SU-DHL-6 (cell line): Measurements from ENCODE around the gene VWF.
A peak's percentile ranks its signal among the peaks of the same experiment; 100 is the strongest.

ENCODE experiments used
- H2AFZ ChIP-seq: fragments of 200-600 bp; sonication (generic); 2 replicates; pipeline ENCODE4 v1.6.1; 2014; ENCODE audit warnings: low read depth, mild to moderate bottlenecking, moderate library complexity, mixed read lengths, antibody characterized with exemption, low read length; ENCODE audit not compliant: severe bottlenecking
- H3F3A ChIP-seq: fragments of 200-600 bp; shearing (Covaris generic); 2 replicates; pipeline ENCODE4 v1.6.0; 2016; ENCODE audit warnings: antibody characterized with exemption, mild to moderate bottlenecking; ENCODE audit not compliant: insufficient read depth
- H3K27ac ChIP-seq: fragments of 200-600 bp; sonication (generic); 2 replicates; pipeline ENCODE4 v1.5.1; 2016; ENCODE audit warnings: low read depth, mild to moderate bottlenecking, low read length, moderate library complexity, mixed read lengths
- H3K27me3 ChIP-seq: fragments of 200-600 bp; sonication (generic), shearing (Covaris generic); 2 replicates; pipeline ENCODE4 v1.6.0; 2014; ENCODE audit warnings: mild to moderate bottlenecking, low read length
- H3K36me3 ChIP-seq: fragments of 200-600 bp; sonication (generic); 2 replicates; pipeline ENCODE4 v1.6.1; 2014; ENCODE audit warnings: mild to moderate bottlenecking, low read length, mixed read lengths
- H3K4me2 ChIP-seq: fragments of 300-600, 200-600 bp; shearing (Covaris generic), sonication (generic); 2 replicates; pipeline ENCODE4 v1.6.0; 2014; ENCODE audit warnings: low read length, low read depth, mild to moderate bottlenecking; ENCODE audit not compliant: poor library complexity, severe bottlenecking
- H3K4me3 ChIP-seq: fragments of 200-600 bp; sonication (generic); 2 replicates; pipeline ENCODE4 v1.5.1; 2014; ENCODE audit warnings: antibody characterized with exemption, low read length, mild to moderate bottlenecking, mixed read lengths; ENCODE audit not compliant: insufficient read depth, poor library complexity, severe bottlenecking
- H3K79me2 ChIP-seq: fragments of 200-600 bp; sonication (generic); 2 replicates; pipeline ENCODE4 v1.6.1; 2014; ENCODE audit warnings: mild to moderate bottlenecking, low read length, moderate library complexity; ENCODE audit not compliant: insufficient read depth
- H3K9ac ChIP-seq: fragments of 200-600 bp; sonication (generic); 2 replicates; pipeline ENCODE4 v1.7.0; 2014; ENCODE audit warnings: mild to moderate bottlenecking, low read length
- H3K9me2 ChIP-seq: fragments of 200-600 bp; sonication (generic); replicated peaks from 2 replicates; pipeline ENCODE4 v1.6.1; 2014; ENCODE audit warnings: low read length; ENCODE audit not compliant: insufficient read depth
- H3K9me3 ChIP-seq: fragments of 200-600 bp; sonication (generic); 2 replicates; pipeline ENCODE4 v1.6.1; 2014; ENCODE audit warnings: low read length, mixed read lengths; ENCODE audit not compliant: insufficient read depth
- H4K20me1 ChIP-seq: fragments of 200-600 bp; sonication (generic); 2 replicates; pipeline ENCODE4 v1.6.1; 2014; ENCODE audit warnings: low read depth, mild to moderate bottlenecking, antibody characterized with exemption, low read length, moderate library complexity, mixed read lengths
- EZH2phosphoT487 ChIP-seq: fragments of 200-600 bp; sonication (generic), shearing (Covaris generic); conservative IDR thresholded peaks from 2 replicates; pipeline ENCODE4 v1.6.1; 2018; ENCODE audit warnings: mild to moderate bottlenecking, antibody characterized with exemption, low read length, moderate library complexity, mixed read lengths
- TF ChIP-seq, protein P1 (sequence below): fragments of 200-600 bp; sonication (generic); IDR thresholded peaks from one replicate; pipeline ENCODE4 v1.5.1; 2017; ENCODE audit warnings: antibody characterized with exemption, mild to moderate bottlenecking, low read length, moderate library complexity; ENCODE audit not compliant: insufficient read depth, poor library complexity, severe bottlenecking

Gene VWF

GRCh38 chr12:6039894-6040601 lies 84.4 kb downstream of the VWF start:
- no peaks in the 10 kb centered on the region for H3K9me3 ChIP-seq
- H4K20me1 ChIP-seq = no peaks in the 10 kb centered on the region
- H3K79me2 ChIP-seq = no peaks in the 10 kb centered on the region
- H3F3A ChIP-seq = no peaks in the 10 kb centered on the region
- H3K9ac ChIP-seq = no peak overlapping the region
- no peaks in the 10 kb centered on the region for H3K27me3 ChIP-seq
- no peak overlapping the region for H3K4me2 ChIP-seq
- H3K9me2 ChIP-seq = no peaks in the 10 kb centered on the region
- H2AFZ ChIP-seq = peak overlapping the region; percentile 47
- H3K27ac ChIP-seq = no peak overlapping the region
- H3K4me3 ChIP-seq = no peak overlapping the region
- TF ChIP-seq EZH2phosphoT487 = no peak
- TF ChIP-seq, protein P1, sequence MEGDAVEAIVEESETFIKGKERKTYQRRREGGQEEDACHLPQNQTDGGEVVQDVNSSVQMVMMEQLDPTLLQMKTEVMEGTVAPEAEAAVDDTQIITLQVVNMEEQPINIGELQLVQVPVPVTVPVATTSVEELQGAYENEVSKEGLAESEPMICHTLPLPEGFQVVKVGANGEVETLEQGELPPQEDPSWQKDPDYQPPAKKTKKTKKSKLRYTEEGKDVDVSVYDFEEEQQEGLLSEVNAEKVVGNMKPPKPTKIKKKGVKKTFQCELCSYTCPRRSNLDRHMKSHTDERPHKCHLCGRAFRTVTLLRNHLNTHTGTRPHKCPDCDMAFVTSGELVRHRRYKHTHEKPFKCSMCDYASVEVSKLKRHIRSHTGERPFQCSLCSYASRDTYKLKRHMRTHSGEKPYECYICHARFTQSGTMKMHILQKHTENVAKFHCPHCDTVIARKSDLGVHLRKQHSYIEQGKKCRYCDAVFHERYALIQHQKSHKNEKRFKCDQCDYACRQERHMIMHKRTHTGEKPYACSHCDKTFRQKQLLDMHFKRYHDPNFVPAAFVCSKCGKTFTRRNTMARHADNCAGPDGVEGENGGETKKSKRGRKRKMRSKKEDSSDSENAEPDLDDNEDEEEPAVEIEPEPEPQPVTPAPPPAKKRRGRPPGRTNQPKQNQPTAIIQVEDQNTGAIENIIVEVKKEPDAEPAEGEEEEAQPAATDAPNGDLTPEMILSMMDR = peak; percentile 66
- no peaks in the 10 kb centered on the region for H3K36me3 ChIP-seq

- H2AFZ ChIP-seq = no peak overlapping the region
- H3K27me3 ChIP-seq = no peaks in the 10 kb centered on the region
- H3F3A ChIP-seq = no peaks in the 10 kb centered on the region
- TF ChIP-seq, protein P1 = peak; percentile 70
- TF ChIP-seq EZH2phosphoT487 = no peak
- no peaks in the 10 kb centered on the region for H4K20me1 ChIP-seq
- H3K36me3 ChIP-seq = no peaks in the 10 kb centered on the region
- no peak overlapping the region for H3K27ac ChIP-seq
- H3K9me3 ChIP-seq = no peaks in the 10 kb centered on the region
- H3K4me3 ChIP-seq = no peak overlapping the region
- H3K9ac ChIP-seq = no peak overlapping the region
- H3K4me2 ChIP-seq = no peak overlapping the region
- H3K9me2 ChIP-seq = no peaks in the 10 kb centered on the region
- H3K79me2 ChIP-seq = no peaks in the 10 kb centered on the region
Measured at GRCh38 chr12:6038160-6038559, 86.3 kb downstream of the VWF start.

DNA sequence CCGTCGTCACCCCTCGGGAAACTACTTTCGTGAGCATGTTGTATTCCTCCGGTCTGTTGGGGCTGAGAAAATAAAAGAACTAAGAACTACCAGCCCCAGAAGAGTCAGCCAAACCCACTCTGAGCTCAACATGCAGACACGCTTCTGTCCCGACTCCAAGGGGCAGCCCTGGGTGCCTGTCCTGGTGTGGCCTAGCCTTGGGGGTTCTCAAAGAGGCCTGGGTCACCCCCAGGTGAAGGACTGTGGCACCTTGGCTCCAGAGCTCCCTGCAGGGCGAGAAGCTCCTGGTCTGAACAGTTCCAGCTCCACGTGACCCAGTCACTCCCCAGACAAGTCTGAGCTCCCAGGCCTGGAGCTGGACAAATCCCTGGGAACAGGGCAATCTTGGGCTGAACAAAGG lies 87.0 kb downstream of the VWF start:
- H3K27me3 ChIP-seq = no peaks in the 10 kb centered on the region
- H3K9ac ChIP-seq = no peak overlapping the region
- H3K27ac ChIP-seq = no peak overlapping the region
- no peak overlapping the region for H2AFZ ChIP-seq
- TF ChIP-seq, protein P1 = no peak
- TF ChIP-seq EZH2phosphoT487 = no peak
- no peaks in the 10 kb centered on the region for H4K20me1 ChIP-seq
- H3K9me2 ChIP-seq = no peaks in the 10 kb centered on the region
- H3K4me3 ChIP-seq = no peak overlapping the region
- H3K79me2 ChIP-seq = no peaks in the 10 kb centered on the region
- no peaks in the 10 kb centered on the region for H3K36me3 ChIP-seq
- H3K4me2 ChIP-seq = no peak overlapping the region
- H3F3A ChIP-seq = no peaks in the 10 kb centered on the region
- H3K9me3 ChIP-seq = no peaks in the 10 kb centered on the region
